ENCODE measurements around the gene PYURF. TPM values are rescaled to one million over a fixed set of nuclear protein-coding genes. Genes with fewer than 3 reads are reported as not detected.

PYURF gene
- polyA plus RNA-seq, 1 donor: 107 TPM

- DNase-seq: no peak
- Histone ChIP-seq H3K4me3 (ENCODE audit: low read length) (no peak overlapping the region), H3K36me3 (ENCODE audit: control insufficient read depth, insufficient read depth, low read length) (no peaks in the 10 kb centered on the region), H3K4me1 (ENCODE audit: control insufficient read depth, insufficient read depth, low read length) (no peaks in the 10 kb centered on the region), H3K27ac (ENCODE audit: low read length) (no peak overlapping the region), H3K9me3 (ENCODE audit: control insufficient read depth, low read depth, low read length) (no peaks in the 10 kb centered on the region), H3K27me3 (ENCODE audit: control insufficient read depth, insufficient read depth, low read length) (no peaks in the 10 kb centered on the region)
- WGBS (ENCODE audit: insufficient coverage, low lambda C conversion rate): 50% methylated on average over 1 of the region's 6 CpGs
Observed at GRCh38 chr4:88533088-88533790, 9.7 kb upstream of the PYURF start.

GRCh38 chr4:88531549-88531948, 8.0 kb upstream of the PYURF start:
- H3K27ac ChIP-seq (ENCODE audit: low read length): no peak overlapping the region

GRCh38 chr4:88528861-88529260, 5.3 kb upstream of the PYURF start:
- no peak overlapping the region for H3K27ac ChIP-seq (ENCODE audit: low read length)
- no peaks in the 10 kb centered on the region for H3K9me3 ChIP-seq (ENCODE audit: control insufficient read depth, low read depth, low read length)
- peaks cover 8% of the 10 kb centered on the region for H3K4me1 ChIP-seq (ENCODE audit: control insufficient read depth, insufficient read depth, low read length)
- no peaks in the 10 kb centered on the region for H3K27me3 ChIP-seq (ENCODE audit: control insufficient read depth, insufficient read depth, low read length)
- WGBS (ENCODE audit: insufficient coverage, low lambda C conversion rate): 100% methylated on average over 1 of the region's 3 CpGs
- no peak for DNase-seq
- H3K4me3 ChIP-seq (ENCODE audit: low read length): no peak overlapping the region
- no peaks in the 10 kb centered on the region for H3K36me3 ChIP-seq (ENCODE audit: control insufficient read depth, insufficient read depth, low read length)

More at GRCh38 chr4:88531549-88531948, 8.0 kb upstream of the PYURF start:
- H3K9me3 ChIP-seq (ENCODE audit: control insufficient read depth, low read depth, low read length): no peaks in the 10 kb centered on the region
- H3K36me3 ChIP-seq (ENCODE audit: control insufficient read depth, insufficient read depth, low read length): no peaks in the 10 kb centered on the region
- DNase-seq: no peak
- no peaks in the 10 kb centered on the region for H3K4me1 ChIP-seq (ENCODE audit: control insufficient read depth, insufficient read depth, low read length)
- no CpG with 5 or more reads among the region's 3 CpGs for WGBS (ENCODE audit: insufficient coverage, low lambda C conversion rate)
- no peaks in the 10 kb centered on the region for H3K27me3 ChIP-seq (ENCODE audit: control insufficient read depth, insufficient read depth, low read length)
- no peak overlapping the region for H3K4me3 ChIP-seq (ENCODE audit: low read length)

- H3K4me3 ChIP-seq (ENCODE audit: low read length): no peak overlapping the region
- H3K36me3 ChIP-seq (ENCODE audit: control insufficient read depth, insufficient read depth, low read length): no peaks in the 10 kb centered on the region
- no CpG with 5 or more reads among the region's 8 CpGs for WGBS (ENCODE audit: insufficient coverage, low lambda C conversion rate)
- H3K4me1 ChIP-seq (ENCODE audit: control insufficient read depth, insufficient read depth, low read length): peaks cover 8% of the 10 kb centered on the region
- H3K27me3 ChIP-seq (ENCODE audit: control insufficient read depth, insufficient read depth, low read length): no peaks in the 10 kb centered on the region
- no peak for DNase-seq
- no peak overlapping the region for H3K27ac ChIP-seq (ENCODE audit: low read length)
- H3K9me3 ChIP-seq (ENCODE audit: control insufficient read depth, low read depth, low read length): no peaks in the 10 kb centered on the region
Observed at GRCh38 chr4:88527787-88528186, 4.2 kb upstream of the PYURF start.

- WGBS (ENCODE audit: insufficient coverage, low lambda C conversion rate): no CpG with 5 or more reads among the region's 1 CpG
- H3K4me1 ChIP-seq (ENCODE audit: control insufficient read depth, insufficient read depth, low read length): peaks cover 11% of the 10 kb centered on the region
- H3K27ac ChIP-seq (ENCODE audit: low read length): no peak overlapping the region
- no peak overlapping the region for H3K4me3 ChIP-seq (ENCODE audit: low read length)
- H3K9me3 ChIP-seq (ENCODE audit: control insufficient read depth, low read depth, low read length): no peaks in the 10 kb centered on the region
- H3K36me3 ChIP-seq (ENCODE audit: control insufficient read depth, insufficient read depth, low read length): peaks cover 3% of the 10 kb centered on the region
- DNase-seq: no peak
- H3K27me3 ChIP-seq (ENCODE audit: control insufficient read depth, insufficient read depth, low read length): no peaks in the 10 kb centered on the region
Observed at GRCh38 chr4:88526221-88526815, 2.7 kb upstream of the PYURF start.

GRCh38 chr4:88524171-88524570, 595 bp upstream of the PYURF start:
- Histone ChIP-seq H3K9me3 (ENCODE audit: control insufficient read depth, low read depth, low read length) (no peaks in the 10 kb centered on the region), H3K27ac (ENCODE audit: low read length) (peak overlapping the region; percentile 83), H3K4me1 (ENCODE audit: control insufficient read depth, insufficient read depth, low read length) (peaks cover 11% of the 10 kb centered on the region), H3K36me3 (ENCODE audit: control insufficient read depth, insufficient read depth, low read length) (peaks cover 8% of the 10 kb centered on the region), H3K27me3 (ENCODE audit: control insufficient read depth, insufficient read depth, low read length) (no peaks in the 10 kb centered on the region), H3K4me3 (ENCODE audit: low read length) (peak overlapping the region; percentile 82)
- 60% methylated on average over 1 of the region's 2 CpGs for WGBS (ENCODE audit: insufficient coverage, low lambda C conversion rate)
- DNase-seq: no peak

GRCh38 chr4:88522702-88523324, 763 bp downstream of the PYURF start:
- Histone ChIP-seq H3K27ac (ENCODE audit: low read length) (peak overlapping the region; percentile 83), H3K36me3 (ENCODE audit: control insufficient read depth, insufficient read depth, low read length) (peaks cover 8% of the 10 kb centered on the region), H3K4me3 (ENCODE audit: low read length) (peak overlapping the region; percentile 82), H3K9me3 (ENCODE audit: control insufficient read depth, low read depth, low read length) (no peaks in the 10 kb centered on the region), H3K4me1 (ENCODE audit: control insufficient read depth, insufficient read depth, low read length) (peaks cover 11% of the 10 kb centered on the region), H3K27me3 (ENCODE audit: control insufficient read depth, insufficient read depth, low read length) (no peaks in the 10 kb centered on the region)
- WGBS (ENCODE audit: insufficient coverage, low lambda C conversion rate): 7% methylated on average over 3 of the region's 28 CpGs
- DNase-seq: peak in 1 of 2 donors; percentile 57

- Histone ChIP-seq H3K36me3 (ENCODE audit: control insufficient read depth, insufficient read depth, low read length) (peaks cover 8% of the 10 kb centered on the region), H3K27ac (ENCODE audit: low read length) (no peak overlapping the region), H3K9me3 (ENCODE audit: control insufficient read depth, low read depth, low read length) (no peaks in the 10 kb centered on the region), H3K4me1 (ENCODE audit: control insufficient read depth, insufficient read depth, low read length) (peaks cover 4% of the 10 kb centered on the region), H3K27me3 (ENCODE audit: control insufficient read depth, insufficient read depth, low read length) (no peaks in the 10 kb centered on the region), H3K4me3 (ENCODE audit: low read length) (no peak overlapping the region)
- 83% methylated on average over 1 of the region's 6 CpGs for WGBS (ENCODE audit: insufficient coverage, low lambda C conversion rate)
- no peak for DNase-seq
Observed at GRCh38 chr4:88518911-88519310, 4.7 kb downstream of the PYURF start.

- no peaks in the 10 kb centered on the region for H3K27me3 ChIP-seq (ENCODE audit: control insufficient read depth, insufficient read depth, low read length)
- 91% methylated on average over 1 of the region's 3 CpGs for WGBS (ENCODE audit: insufficient coverage, low lambda C conversion rate)
- peaks cover 8% of the 10 kb centered on the region for H3K36me3 ChIP-seq (ENCODE audit: control insufficient read depth, insufficient read depth, low read length)
- H3K4me1 ChIP-seq (ENCODE audit: control insufficient read depth, insufficient read depth, low read length): peaks cover 3% of the 10 kb centered on the region
- H3K27ac ChIP-seq (ENCODE audit: low read length): no peak overlapping the region
- no peak overlapping the region for H3K4me3 ChIP-seq (ENCODE audit: low read length)
- H3K9me3 ChIP-seq (ENCODE audit: control insufficient read depth, low read depth, low read length): no peaks in the 10 kb centered on the region
- DNase-seq: no peak
Observed at GRCh38 chr4:88517825-88518224, 5.8 kb downstream of the PYURF start.

GRCh38 chr4:88516746-88517145, 6.8 kb downstream of the PYURF start:
- Histone ChIP-seq H3K9me3 (ENCODE audit: control insufficient read depth, low read depth, low read length) (no peaks in the 10 kb centered on the region), H3K27ac (ENCODE audit: low read length) (no peak overlapping the region), H3K4me3 (ENCODE audit: low read length) (no peak overlapping the region), H3K36me3 (ENCODE audit: control insufficient read depth, insufficient read depth, low read length) (peaks cover 8% of the 10 kb centered on the region), H3K27me3 (ENCODE audit: control insufficient read depth, insufficient read depth, low read length) (no peaks in the 10 kb centered on the region), H3K4me1 (ENCODE audit: control insufficient read depth, insufficient read depth, low read length) (peaks cover under 1% of the 10 kb centered on the region)
- no peak for DNase-seq
- WGBS (ENCODE audit: insufficient coverage, low lambda C conversion rate): no CpG with 5 or more reads among the region's 3 CpGs
